CD4-positive, alpha-beta T cell treated with Interleukin-15 for 4 hours (primary cell): ENCODE measurements around the gene PRPF38B.
A peak's percentile ranks its signal among the peaks of the same experiment; 100 is the strongest.
"Not testable (repeated sequence)": the region's sequence is repeated elsewhere in the genome, so short reads cannot be mapped to it uniquely, and the experiment has no call there.

Source experiments
- DNase-seq: peaks from one replicate; pipeline ENCODE4 v3.0.0-alpha.2; 2020; ENCODE audit warnings: low spot score

Gene PRPF38B

GRCh38 chr1:108679586-108680213 lies 12.4 kb upstream of the PRPF38B start:
- no peak for DNase-seq

DNA sequence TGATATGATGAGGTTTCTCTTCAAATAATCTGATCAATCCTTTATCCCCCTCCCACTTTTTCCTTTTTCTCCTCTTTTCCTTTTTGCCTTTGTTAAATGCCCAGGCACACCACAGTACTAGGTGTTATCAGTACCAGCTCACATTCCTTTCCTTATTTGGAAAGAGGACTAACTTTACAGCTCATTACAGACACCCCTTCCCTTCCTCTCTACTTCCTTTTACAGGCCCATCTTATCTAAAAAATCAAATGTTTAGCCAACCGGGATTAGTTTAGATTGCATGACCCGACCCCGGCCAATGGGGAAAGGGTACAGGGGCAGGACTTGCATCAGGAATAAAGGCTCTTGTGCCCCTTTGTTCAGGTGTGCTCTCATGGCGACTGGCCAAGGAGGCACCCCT lies 10.4 kb upstream of the PRPF38B start:
- not testable (repeated sequence) for DNase-seq

GRCh38 chr1:108685529-108685928 lies 6.6 kb upstream of the PRPF38B start:
- no peak for DNase-seq

GRCh38 chr1:108686614-108687313 lies 5.3 kb upstream of the PRPF38B start:
- DNase-seq, result no peak

DNA sequence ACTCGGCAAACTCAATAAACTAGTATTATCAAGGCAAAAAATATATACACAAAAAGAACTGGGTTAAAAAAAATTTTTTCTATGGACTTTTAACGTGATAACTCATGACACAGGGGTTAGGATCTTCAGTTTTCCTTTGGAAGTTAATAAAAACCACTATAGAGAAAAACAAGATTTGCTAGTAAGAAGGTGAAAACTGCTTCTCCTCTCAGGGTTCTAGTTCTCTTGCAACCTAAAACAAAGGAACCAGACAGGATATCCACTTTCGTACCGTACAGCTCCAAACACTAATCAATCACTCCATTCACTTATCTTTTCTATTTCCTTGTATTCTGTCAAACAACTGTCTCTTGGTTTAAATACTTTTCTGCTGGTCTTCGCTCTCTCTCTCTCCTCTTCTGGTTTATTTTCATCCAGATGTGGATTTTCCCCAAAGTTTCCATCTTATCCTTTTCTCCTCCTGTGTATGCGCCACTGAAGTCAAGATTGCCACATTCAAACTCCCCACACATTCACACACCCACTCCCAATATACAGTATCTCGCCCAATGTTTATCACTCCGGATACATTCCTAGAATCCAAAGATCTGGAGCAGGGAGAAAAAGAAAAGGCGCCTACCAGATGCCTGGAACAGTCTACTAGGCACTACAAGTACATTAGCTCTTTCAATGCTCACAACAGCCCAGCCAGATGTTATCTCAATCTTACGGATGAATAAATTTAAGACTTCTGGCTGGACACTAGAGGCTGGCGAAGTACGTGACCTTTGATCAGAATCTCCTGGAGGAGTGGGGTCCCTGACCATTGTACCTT lies 775 bp upstream of the PRPF38B start:
- DNase-seq, result no peak

GRCh38 chr1:108692724-108693655 lies 880 bp downstream of the PRPF38B start:
- peak; percentile 82 for DNase-seq

DNA sequence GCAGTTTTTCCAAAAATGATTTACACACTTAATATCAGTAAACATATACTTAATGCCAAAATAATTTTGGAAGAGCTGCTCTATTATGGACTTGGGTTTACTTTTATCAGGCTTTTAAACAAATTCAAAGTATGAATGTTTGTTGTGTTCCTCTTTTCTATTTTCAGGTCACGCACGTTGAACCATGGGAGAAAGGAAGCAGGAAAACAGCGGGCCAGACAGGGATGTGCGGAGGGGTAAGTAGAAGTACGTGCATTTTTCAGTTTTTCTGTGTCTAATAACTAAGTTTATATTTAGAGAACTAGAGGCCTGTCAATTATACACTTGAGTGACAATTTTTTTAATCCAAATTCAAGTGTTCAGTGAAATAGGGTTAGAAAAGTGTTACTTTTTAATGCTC lies 3.4 kb downstream of the PRPF38B start:
- DNase-seq, result no peak

- DNase-seq, result no peak
Observed at GRCh38 chr1:108699375-108700332, 7.5 kb downstream of the PRPF38B start.

GRCh38 chr1:108701176-108701849 lies 9.2 kb downstream of the PRPF38B start:
- DNase-seq, result no peak

- not testable (repeated sequence) for DNase-seq
Observed at GRCh38 chr1:108702109-108702508, 10.0 kb downstream of the PRPF38B start.

DNA sequence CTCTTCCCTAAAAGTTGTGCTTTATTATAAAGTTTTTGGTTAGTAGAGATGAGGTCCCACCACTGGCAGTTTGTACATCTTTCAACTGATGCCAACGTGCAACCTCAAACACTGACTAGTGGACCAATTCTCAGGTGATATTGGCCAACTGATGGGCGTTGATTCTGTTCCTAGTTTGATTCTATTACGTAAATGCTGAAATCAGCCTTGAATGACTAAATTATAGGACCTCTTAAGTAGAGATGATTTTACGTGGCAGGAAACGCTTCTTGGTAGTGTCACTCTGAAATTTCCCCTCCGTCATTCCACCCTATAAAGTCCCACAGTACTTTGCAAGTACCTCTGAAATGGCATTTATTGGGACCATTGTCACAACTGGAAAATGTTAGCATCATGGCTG lies 11.8 kb downstream of the PRPF38B start:
- DNase-seq, result peak; percentile 58

DNA sequence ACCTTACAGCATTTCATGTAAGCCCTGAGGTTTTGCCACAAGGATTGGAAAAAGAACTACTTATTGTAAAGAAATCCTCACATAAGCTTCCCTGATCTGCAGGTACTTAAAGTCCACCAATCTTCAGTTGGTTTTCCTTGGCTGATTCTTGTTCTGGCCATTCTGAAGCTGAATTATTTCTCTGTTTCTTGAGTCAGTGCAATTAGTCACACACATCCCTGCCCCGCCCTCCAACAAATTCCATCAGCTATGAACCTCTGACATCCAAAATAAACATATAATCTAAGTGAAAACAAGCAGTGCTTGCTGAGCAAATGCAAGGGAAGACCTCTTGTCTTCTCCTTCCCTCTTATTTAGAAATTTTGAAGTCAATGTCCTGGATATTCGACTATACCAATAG lies 12.4 kb downstream of the PRPF38B start:
- no peak for DNase-seq

- DNase-seq, result no peak
Observed at GRCh38 chr1:108706643-108707042, 14.5 kb downstream of the PRPF38B start.

DNA sequence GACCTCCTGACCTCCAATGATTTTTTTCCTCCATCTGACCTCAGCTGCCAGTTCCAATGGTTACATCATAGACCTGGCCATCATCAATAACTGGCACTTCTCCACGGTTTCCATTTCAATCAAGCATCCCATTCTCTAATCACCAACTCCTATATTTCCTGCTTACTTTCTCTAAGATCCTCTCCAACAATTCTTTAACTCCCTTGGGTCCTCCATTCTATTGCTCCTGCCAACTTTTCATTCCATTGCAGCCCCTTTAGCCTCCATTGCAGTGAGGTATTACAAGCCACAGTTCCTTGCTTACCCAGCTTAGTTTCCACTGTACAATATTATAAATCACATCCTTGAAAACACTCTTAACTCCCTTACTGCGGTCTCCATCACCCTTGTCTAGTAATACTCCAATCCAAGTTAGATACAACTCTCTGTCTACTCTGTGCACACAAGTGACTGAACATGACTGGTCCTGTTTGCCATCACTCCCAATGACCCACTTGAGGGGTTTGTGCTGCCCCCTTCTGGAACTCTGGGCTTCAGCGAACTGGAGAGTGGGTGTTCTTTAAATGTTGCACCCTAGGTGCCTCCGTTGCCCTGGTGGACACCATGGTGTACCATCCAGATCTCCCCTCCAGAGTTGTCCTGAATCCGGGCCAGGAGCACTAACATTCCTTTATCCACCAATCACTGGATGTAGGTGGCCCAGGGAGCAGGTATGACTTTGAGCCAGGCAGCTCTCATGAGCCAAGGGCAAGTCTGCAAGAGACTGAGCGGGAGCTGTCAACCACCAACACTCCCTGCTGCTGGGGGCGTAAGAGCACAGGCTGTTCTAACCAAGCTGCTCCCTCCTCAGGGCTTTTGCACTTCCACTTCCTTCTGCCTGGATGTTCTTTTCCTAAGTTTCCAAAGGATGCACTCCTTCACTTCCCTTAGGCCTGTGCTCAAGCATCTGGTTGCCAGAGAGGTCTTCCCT lies 16.9 kb downstream of the PRPF38B start:
- peak; percentile 80 for DNase-seq

GRCh38 chr1:108712606-108713150 lies 20.6 kb downstream of the PRPF38B start, which contains the start of gene FNDC7:
FNDC7 (plus strand) TSS chr1:108712908; CDS start chr1:108712934, 26 bp downstream.
- DNase-seq, result no peak

GRCh38 chr1:108715932-108716331 lies 23.8 kb downstream of the PRPF38B start:
- no peak for DNase-seq

GRCh38 chr1:108716437-108717230 lies 24.5 kb downstream of the PRPF38B start:
- DNase-seq, result no peak
